Osteoblast (primary cell): Measurements from ENCODE around the gene SPRED3. TPM values are rescaled to one million over a fixed set of nuclear protein-coding genes. Genes with fewer than 3 reads are reported as not detected.

ENCODE experiments used
- DNase-seq: peaks from one replicate; pipeline ENCODE4 v3.0.0; 2011; ENCODE audit warnings: low spot score, mixed read lengths; ENCODE audit not compliant: insufficient read length; ENCODE audit errors: missing footprints
- H2AFZ ChIP-seq: 2 replicates; pipeline ENCODE4 v1.6.0; 2011; ENCODE audit warnings: mild to moderate bottlenecking, low read length
- H3K27ac ChIP-seq: 2 replicates; pipeline ENCODE4 v1.5.1; 2011; ENCODE audit warnings: mild to moderate bottlenecking, low read depth, low read length, moderate library complexity
- H3K27me3 ChIP-seq: 2 replicates; pipeline ENCODE4 v1.6.0; 2012; ENCODE audit warnings: mild to moderate bottlenecking, control low read depth, inconsistent platforms, low read length, moderate library complexity; ENCODE audit not compliant: insufficient read depth
- H3K36me3 ChIP-seq: 2 replicates; pipeline ENCODE4 v1.5.1; 2011; ENCODE audit warnings: mild to moderate bottlenecking, low read length, control low read depth, moderate library complexity; ENCODE audit not compliant: insufficient read depth
- H3K4me1 ChIP-seq: 2 replicates; pipeline ENCODE4 v1.5.1; 2011; ENCODE audit warnings: mild to moderate bottlenecking, low read length, control low read depth, moderate library complexity; ENCODE audit not compliant: insufficient read depth
- H3K4me2 ChIP-seq: 2 replicates; pipeline ENCODE4 v1.6.0; 2011; ENCODE audit warnings: mild to moderate bottlenecking, low read length; ENCODE audit not compliant: insufficient read depth
- H3K4me3 ChIP-seq: fragments of 200-600 bp; sonication (generic); 3 replicates; pipeline ENCODE4 v1.5.1; 2012; ENCODE audit warnings: mild to moderate bottlenecking, low read length, inconsistent platforms; ENCODE audit not compliant: insufficient read depth
- H3K79me2 ChIP-seq: 2 replicates; pipeline ENCODE4 v1.6.0; 2012; ENCODE audit warnings: mild to moderate bottlenecking, low read length, control low read depth, inconsistent platforms; ENCODE audit not compliant: insufficient read depth
- H3K9me3 ChIP-seq: 2 replicates; pipeline ENCODE4 v1.5.1; 2011; ENCODE audit warnings: low read depth, low read length, control low read depth
- H4K20me1 ChIP-seq: 2 replicates; pipeline ENCODE4 v1.6.0; 2012; ENCODE audit warnings: mild to moderate bottlenecking, low read length, control low read depth; ENCODE audit not compliant: insufficient read depth
- CTCF ChIP-seq: IDR thresholded peaks from 2 replicates; pipeline ENCODE4 v1.5.1; 2011; ENCODE audit warnings: mild to moderate bottlenecking, low read depth, low read length, moderate library complexity; ENCODE audit errors: extremely low read depth
- total RNA-seq: library from RNA; depleted of rRNA; stranded (reverse); fragments of >200 nt; gene quantifications from 2 replicates; pipeline ENCODE4 v1.2.3, GENCODE V29; 2012

The SPRED3 gene
- total RNA-seq, 1 donor, result 2.2 TPM

- H3K4me1 ChIP-seq, result peaks cover 24% of the 10 kb centered on the region
- H3K4me3 ChIP-seq, result no peak overlapping the region
- DNase-seq, result peak; percentile 96
- H3K36me3 ChIP-seq, result peaks cover 43% of the 10 kb centered on the region
- no peaks in the 10 kb centered on the region for H3K9me3 ChIP-seq
- no peaks in the 10 kb centered on the region for H3K27me3 ChIP-seq
- H3K79me2 ChIP-seq, result peaks cover 23% of the 10 kb centered on the region
- TF ChIP-seq CTCF, result no peak
- H3K27ac ChIP-seq, result peak overlapping the region; percentile 23
- H2AFZ ChIP-seq, result no peak overlapping the region
- no peak overlapping the region for H3K4me2 ChIP-seq
- H4K20me1 ChIP-seq, result peaks cover 17% of the 10 kb centered on the region
Observed at GRCh38 chr19:38392707-38393308, 4.3 kb downstream of the SPRED3 start.

DNA sequence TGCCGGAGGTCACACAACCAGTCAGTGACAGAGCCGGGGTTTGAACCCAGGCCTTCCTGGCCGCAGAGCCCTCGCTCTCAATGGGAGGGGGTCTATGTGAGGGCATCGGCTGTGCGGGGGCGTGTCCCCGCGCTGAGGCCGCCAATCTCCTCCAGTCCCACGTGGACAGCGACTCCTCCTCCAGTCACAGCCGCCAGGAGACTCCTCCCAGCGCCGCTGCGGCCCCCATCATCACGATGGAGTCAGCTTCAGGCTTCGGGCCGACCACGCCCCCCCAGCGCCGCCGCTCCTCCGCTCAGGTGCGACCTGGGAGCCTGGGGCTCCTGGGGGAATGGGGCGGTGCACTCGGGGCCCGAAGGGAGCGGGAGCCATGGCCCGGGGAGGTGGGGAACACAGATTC lies 6.0 kb downstream of the SPRED3 start:
- Histone ChIP-seq H2AFZ (no peak overlapping the region), H3K4me1 (peaks cover 21% of the 10 kb centered on the region), H3K27ac (no peak overlapping the region), H3K36me3 (peaks cover 43% of the 10 kb centered on the region), H3K27me3 (no peaks in the 10 kb centered on the region), H3K79me2 (peaks cover 15% of the 10 kb centered on the region), H3K4me3 (no peak overlapping the region), H3K9me3 (no peaks in the 10 kb centered on the region), H4K20me1 (peaks cover 17% of the 10 kb centered on the region), H3K4me2 (no peak overlapping the region)
- TF ChIP-seq CTCF, result no peak
- peak; percentile 51 for DNase-seq

- Histone ChIP-seq H3K4me3 (no peak overlapping the region), H3K4me1 (peaks cover 14% of the 10 kb centered on the region), H3K79me2 (peaks cover 6% of the 10 kb centered on the region), H3K9me3 (no peaks in the 10 kb centered on the region), H2AFZ (no peak overlapping the region), H3K27ac (no peak overlapping the region), H3K27me3 (no peaks in the 10 kb centered on the region), H4K20me1 (peaks cover 17% of the 10 kb centered on the region), H3K36me3 (peaks cover 43% of the 10 kb centered on the region), H3K4me2 (no peak overlapping the region)
- DNase-seq, result peak; percentile 39
- no peak for TF ChIP-seq CTCF
Observed at GRCh38 chr19:38395381-38396114, 7.1 kb downstream of the SPRED3 start.

- Histone ChIP-seq H2AFZ (no peak overlapping the region), H3K9me3 (no peaks in the 10 kb centered on the region), H4K20me1 (peaks cover 9% of the 10 kb centered on the region), H3K27ac (no peak overlapping the region), H3K36me3 (peaks cover 19% of the 10 kb centered on the region), H3K4me3 (no peak overlapping the region), H3K4me1 (peaks cover 4% of the 10 kb centered on the region), H3K27me3 (no peaks in the 10 kb centered on the region), H3K4me2 (no peak overlapping the region), H3K79me2 (no peaks in the 10 kb centered on the region)
- no peak for TF ChIP-seq CTCF
- DNase-seq, result peak; percentile 75
Observed at GRCh38 chr19:38399081-38399480, 10.6 kb downstream of the SPRED3 start.
